Measurements from ENCODE around the gene ITPK1.

Gene ITPK1

DNA sequence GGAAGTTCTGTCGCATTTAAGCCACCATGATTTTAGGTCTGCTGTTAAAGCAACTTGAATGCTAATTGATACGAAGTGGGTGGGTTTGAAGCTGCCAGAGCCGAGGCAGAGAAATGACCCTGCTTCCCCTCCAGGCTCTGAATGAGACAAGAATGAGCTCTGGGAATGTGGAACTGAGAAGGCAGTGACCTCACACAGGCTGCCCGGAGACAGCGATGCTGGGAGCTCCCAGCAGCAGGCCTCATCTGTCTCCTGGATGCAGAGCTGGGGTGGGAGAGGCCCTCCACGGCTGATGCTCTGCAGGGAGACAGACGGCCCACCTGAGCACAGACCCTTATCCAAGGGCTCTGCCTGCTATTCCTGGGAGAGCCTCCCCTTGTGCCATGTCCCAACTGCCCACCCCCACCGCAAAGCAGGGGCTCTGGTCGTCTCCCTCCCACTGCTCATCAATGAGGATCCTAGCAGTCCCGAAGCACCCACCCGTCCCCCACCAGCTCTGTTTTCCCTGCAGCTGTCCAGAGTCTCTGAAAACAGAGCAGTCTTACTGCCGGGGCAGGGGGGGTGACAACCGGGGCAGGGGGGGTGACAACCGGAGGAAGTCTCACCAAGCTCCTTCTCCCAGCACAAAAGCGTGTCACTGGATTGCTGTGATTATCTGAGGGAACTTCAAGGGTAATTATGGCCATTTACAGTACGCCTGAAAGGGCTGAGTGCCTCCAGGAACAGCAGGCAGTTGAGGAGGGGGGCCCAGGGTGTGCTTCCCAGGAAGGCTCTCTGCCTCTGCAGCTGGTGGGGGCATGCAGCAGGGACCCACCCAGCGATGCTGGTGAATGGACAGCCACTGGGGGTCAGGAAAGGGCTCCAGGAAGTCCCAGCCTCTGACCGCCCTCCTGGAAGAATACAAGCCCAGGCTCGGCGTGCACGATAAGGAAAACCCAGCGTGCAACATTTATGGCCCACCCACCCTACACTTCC, 125.0 kb downstream of the ITPK1 start:
- no peak for DNase-seq (ENCODE audit: low read depth in 2 of 2)

DNA sequence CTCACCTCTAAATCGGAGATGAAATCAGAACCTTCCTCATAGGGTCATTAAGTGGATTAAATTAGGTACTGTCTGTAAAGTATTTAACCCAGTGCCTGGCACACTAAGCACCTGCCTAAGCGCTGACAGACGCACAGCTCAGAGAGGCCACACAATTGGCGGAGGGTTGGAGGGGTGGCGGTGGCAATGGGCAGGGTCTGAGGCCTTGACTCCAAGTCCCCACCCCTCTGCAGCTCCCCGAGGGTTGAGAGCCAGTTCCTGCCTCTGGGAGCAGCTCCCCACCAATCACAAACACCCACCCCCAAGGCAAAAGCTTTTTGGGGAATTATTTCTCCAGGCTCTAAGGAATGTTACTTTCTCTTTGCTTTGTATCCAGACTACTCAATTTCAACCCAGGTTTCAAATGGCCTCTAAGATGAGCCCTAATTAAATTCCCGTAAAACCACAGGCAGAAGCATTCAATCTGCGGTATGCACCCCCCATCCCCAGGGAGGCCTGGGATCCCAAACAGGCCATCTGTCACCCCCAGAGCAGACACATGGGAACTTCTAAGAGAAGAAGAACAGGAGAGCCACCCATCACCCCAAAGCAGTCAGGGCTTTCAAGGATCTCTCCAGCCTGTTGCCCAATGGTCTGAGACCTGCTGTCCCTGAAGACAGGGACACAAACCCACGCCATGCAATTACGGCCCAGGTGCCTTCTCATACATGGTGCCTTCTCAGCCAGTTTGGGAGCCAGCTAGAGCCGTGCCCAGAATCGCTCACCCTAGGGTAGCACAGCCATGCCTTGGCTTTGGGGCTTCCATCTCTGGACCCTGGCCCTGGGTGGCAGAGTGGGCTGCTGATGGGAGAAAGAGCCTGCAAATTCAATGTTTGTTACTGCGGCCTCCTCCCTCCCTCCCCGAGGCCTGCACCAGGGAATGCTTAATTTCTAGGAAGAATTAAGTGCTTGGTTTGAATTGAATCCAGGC, 126.7 kb downstream of the ITPK1 start:
- no peak for DNase-seq (ENCODE audit: low read depth in 2 of 2)

DNA sequence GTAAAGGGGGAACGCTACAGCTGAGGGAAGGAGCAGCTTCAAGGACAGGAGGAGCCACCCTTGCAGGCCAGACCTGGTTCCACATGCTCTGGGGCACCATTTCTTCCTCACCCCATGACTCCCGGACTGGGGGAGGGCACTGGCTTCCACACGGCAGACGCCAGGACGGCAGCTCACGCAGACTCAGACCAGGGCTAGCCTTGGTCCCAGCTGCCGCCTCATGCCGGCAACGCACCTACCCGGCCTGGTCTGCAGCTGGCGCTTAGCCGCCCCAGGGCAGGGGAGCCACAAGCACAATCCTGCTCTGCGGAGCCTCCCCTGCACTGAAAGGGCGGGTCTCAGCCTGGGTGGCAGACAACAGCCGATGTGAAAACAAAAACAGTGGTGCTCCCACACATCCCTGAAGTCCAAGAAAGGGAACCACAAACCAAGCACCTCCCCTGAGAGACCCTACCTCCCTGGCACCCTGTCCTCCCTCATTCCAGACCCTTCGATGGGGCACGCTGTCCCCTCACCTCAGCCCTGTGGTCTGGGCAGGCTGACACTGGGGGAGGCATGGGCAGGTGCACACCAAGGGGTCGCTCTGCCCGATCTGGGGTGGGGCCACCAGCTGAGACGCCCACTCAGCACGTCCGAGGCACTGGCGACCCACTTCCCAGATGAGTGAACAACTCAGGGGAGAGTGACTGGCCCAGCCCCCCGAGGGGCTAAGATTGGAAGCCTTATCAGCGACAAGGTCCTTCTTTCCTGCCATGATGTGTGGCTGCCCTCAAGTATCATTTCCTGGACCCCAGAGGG, 127.8 kb downstream of the ITPK1 start:
- DNase-seq (ENCODE audit: low read depth in 2 of 2), result no peak

DNA sequence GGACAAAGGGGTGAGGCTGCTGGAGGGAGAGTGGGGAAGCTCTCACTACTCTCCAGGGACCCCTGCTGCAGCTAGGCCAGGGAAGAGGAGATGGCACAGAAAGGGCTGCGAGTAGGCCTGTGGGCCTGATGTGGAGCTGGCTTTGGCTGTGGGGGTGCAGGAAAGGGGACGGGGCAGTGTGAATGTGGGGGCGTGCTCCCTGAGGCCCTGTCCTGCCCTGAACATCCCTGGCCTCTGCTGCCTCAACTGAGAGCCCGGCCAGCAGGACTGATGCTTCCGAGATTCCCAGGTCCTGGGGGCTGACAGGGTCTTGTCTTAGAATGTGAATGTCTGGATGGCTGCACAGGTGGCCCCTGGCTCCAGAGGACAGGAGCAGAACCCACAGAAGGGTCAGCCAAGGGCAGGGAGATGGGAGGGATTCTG, 128.6 kb downstream of the ITPK1 start:
- DNase-seq (ENCODE audit: low read depth in 2 of 2), result no peak

DNA sequence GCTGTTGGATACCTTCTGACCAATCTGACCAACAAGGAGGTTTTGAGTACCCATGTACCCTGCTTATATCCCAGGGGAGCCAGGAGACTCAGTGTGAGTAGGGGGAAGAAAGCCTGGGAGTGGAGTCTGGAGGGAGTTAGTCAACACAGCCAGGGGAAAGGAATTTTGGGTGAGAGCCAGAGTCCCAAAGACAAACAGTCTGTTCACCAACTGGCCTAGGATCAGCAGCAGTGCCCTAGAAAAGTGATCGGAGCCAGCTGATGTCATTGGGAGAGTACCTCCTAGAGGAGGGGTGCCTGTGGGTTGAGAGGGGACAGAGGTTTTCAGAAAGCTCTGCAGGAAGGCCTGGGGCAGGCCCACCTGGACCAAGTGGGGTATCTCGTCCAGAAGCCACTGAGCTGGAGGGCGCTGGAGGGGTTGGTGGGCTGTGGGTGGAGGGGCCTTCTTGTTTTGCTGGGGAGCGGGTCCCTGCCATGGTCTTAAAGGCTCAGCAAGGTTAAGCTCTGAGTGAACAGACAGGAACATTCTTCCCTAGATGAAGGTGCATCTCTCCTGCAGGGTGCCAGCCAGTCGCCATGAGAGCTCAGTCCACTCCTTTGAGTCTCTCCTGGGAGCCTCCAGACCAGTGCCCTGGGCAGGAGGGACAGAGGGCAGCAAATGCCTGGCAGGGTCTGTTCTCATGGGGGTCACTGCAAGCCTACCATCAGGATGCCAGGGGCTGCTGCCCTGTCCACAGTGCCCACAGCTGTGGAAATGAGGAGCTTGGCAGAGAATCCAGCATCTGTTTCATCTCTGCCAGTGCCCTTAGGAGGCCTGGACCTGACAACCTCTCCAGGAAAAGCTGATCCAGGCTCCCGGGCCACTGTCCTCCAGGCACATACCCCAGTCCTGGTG, 129.2 kb downstream of the ITPK1 start:
- no peak for DNase-seq (ENCODE audit: low read depth in 2 of 2)

DNA sequence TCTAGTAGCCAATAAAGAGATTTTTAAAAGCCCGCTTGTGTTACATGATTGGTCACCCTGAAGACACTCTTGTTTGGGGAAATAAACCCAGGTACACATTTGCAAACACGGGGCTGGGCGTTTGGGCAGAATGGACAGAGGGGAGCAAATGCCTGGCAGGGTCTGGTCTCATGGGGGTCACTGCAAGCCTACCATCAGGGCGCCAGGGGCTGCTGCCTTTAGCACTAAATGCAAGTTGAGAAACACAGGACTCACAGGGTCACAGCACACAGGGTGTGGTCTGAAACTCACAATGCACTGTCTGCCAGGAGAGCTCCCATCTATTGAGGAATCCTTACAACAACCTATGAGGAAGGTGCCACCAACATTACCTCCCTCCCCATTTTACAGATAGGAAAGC, 130.2 kb downstream of the ITPK1 start:
- DNase-seq (ENCODE audit: low read depth in 2 of 2), result no peak

DNA sequence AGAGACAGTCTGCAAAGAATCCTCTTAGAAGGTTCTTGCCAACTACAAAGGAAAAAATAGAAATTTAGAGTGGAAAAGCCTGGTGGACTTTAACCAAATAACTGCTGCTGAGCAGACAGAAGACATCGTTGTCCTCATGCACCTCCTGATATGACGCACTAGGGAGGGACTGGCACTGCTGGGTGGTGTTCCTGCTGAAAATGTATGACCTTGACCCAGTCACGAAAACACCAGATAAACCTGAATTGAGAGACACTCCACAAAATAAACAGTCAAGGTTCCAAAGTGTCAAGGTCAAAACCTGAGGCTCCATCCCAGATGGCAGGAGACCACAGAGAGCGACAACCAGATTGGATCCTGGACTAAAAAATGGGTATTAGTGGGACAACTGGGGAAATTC, 130.8 kb downstream of the ITPK1 start:
- no peak for DNase-seq (ENCODE audit: low read depth in 2 of 2)

DNA sequence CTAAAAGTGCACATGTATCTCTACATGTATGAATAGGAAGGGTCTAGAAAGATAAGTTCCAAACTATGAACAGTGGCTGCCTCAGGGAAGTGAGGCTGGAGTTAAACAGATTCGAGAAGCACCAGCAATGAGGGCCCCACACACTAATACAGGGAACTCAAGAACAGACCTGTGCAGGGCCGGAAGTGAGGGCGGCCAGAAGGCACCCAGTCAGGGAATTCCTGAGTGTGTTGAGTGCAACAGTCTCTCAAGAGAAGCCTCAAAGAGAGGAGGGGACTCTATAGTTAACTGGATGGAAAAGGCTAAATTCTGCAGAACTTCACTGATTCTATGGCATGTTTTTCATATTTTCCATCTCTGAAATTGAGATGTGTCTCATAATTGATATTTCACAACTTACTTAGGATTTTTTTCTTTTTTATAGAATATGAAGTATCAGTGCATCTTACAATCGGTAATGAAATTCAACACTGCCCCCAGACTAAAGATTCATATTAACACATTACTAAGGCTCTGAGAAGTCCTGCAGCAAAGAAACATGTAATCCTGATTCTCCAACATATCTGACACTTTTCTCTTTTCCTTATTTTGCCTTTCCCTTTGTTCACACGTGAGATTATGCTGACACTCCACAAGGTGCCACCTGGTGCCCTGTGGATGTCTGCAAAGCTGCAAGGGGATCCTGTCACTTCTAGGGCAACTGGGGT, 131.5 kb downstream of the ITPK1 start:
- DNase-seq (ENCODE audit: low read depth in 2 of 2), result no peak

DNA sequence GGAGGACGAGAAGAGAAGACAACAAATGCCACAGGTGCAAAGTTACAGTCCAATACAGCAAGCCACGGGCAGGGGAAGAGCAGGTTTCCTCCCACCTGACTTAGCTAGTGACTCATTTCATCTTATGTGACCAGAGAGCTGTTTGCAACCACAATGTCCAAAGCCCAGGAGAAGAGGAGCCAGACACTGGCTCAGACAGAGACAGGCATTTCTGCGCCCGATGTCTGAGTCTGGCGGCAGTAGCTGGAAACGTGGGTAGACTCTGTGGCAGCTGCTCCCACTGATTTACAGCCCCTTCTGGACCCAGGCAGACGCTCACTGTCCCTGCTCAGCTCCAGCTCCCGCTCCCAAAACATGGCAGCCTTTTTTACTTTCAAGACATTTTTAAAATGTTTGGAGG, 132.8 kb downstream of the ITPK1 start:
- no peak for DNase-seq (ENCODE audit: low read depth in 2 of 2)

DNA sequence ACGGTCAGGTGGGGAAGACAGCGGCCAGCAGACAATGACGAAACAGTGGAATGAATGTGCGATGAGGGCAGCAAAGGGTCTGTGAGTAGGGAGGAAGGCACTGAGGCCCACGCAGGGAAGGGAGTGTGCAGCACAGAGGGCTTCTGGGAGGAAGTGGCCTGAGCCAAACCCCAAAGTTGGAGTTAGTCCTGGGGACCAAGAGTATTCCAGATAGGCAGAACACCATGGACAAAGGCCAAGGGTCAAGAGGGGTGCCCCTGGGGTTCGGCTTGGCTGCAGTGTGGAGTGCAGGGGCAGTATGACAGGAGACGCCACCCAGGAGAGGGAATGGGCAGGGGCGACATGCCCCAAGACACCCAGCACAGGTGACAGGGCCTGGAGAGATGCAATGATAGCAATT, 134.0 kb downstream of the ITPK1 start:
- no peak for DNase-seq (ENCODE audit: low read depth in 2 of 2)

DNA sequence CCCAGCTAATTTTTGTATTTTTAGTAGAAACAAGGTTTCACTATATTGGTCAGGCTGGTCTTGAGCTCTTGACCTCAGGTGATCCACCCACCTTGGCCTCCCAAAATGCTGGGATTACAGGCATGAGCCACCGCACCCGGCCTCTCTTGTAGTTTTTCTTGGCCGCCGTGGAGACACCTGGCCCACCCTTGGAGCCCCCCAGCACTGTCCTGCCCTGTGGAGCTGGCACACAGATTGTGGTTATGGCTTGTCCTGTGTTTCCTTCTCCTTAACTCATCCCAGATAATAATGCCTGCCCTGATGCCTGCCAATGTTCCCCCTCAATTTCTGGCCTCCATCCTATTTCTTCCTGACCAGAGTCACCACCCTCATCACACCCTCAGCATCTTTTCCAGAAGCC, 134.9 kb downstream of the ITPK1 start:
- no peak for DNase-seq (ENCODE audit: low read depth in 2 of 2)

DNA sequence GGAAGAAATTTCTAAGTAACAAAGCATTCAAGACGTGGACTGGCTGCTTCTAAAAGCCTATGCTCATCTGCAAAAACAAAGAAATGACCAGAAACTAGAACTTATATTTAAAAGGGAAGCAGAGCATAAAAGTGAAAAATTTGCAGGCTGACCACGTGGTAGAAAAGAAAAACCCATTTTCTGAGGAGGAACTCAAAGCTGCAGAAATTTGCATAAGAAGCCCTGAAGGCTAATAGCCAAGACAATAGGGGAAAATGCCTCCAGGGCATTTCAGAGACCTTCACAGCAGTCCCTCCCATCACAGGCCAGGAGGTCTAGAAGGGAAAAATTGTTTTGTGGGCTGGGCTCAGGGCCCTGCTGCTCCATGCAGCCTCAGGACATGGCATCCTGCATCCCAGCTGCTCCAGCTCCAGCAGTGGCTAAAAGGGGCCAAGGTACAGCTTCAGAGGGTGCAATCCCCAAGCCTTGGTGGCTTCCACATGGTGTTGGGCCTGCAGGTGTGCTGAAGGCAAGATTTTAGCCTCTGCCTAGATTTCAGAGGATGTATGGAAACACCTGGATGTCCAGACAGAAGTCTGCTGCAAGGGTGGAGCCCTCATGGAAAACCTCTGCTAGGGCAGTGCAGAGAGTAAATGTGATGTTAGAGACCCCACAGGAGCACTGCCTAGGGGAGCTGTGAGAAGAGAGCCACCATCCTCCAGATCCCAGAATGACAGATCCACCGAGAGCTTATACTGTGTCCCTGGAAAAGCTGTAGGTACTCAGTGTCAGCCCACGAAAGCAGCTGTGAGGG, 137.3 kb downstream of the ITPK1 start:
- no peak for DNase-seq (ENCODE audit: low read depth in 2 of 2)

DNA sequence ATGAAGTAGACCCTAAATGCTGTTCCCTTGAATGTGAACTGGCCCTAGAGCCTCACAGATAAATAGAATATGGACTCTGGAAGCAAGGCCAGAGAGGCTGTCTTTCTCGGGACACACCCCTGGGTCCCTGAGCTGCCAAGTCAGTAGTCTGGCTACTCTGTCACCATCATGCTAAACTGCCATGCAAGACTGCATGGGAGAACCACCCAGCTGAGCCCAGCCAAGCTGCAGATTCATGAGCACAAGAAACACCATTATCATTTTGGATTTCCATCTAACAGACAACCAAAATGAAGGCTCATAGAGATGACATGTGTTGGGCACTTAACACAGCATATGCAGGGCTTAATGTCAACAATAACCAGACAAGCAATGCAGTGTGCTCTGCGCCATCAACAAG, 139.5 kb downstream of the ITPK1 start:
- no peak for DNase-seq (ENCODE audit: low read depth in 2 of 2)

DNA sequence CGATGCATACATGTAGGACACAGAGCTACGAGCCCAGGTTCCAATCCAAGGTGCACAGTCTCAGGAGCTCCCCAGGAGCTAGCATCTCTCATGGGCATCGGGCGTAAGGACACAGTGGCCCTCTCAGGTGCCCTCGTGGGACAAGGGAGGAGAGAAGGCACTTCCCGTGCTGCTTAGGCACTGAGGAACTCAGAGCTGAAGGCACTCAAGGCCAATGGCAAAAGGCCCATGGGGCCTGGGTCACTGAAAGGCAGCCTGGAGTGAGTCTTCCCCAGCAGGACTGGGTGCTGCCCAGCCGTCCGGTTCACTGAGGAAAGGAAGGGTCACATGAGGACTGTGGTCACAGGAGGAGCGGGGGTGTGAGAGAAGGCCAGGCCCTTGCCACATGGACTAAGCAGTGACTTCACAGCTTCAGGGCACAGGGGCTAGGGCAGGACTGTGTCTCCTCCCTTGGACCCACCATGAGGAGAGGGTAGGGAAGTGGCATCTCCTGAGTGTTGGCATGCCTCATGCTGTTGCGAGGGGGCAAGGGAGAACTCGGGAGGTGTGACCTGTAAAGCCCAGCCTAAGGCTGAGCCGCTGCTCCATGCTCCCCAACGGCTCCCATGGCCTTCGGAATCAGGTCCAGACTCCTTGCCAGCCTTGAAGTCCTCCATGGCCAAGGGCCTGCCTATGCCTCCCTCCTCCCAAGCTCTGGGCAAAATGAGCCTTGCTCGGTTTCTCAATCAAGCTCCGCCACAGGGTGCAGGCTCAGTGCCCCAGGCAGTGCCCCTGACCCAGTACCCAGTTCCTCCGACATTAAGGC, 141.0 kb downstream of the ITPK1 start:
- DNase-seq (ENCODE audit: low read depth in 2 of 2), result no peak

DNA sequence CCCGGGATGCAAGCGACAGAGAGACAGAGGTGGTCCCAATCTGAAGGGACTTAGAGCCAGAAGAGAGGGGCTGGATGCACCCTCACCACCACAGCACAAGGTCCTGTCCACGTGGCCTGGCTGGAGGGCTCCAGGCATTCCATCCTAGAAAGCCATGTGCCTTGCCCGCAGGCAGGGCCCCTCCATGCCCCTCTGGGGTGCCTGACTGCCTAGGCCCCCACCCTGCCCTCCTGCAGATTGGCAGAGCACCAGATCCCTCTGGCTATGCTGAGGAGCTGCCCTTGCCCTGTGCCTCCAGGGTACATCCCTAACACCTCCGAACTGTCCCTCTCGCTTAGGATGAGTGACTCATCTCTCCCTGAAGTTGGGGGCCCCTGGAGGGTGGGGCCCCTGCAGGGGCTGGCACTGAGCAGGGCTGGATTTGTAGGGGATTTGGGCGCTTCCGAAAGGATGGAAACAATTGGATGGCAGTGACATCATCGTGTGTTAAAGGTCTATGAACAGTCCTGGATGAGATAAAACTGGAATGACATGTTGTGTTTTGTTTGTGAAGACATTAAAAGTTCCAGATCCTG, 141.8 kb downstream of the ITPK1 start:
- DNase-seq (ENCODE audit: low read depth in 2 of 2), result no peak

DNA sequence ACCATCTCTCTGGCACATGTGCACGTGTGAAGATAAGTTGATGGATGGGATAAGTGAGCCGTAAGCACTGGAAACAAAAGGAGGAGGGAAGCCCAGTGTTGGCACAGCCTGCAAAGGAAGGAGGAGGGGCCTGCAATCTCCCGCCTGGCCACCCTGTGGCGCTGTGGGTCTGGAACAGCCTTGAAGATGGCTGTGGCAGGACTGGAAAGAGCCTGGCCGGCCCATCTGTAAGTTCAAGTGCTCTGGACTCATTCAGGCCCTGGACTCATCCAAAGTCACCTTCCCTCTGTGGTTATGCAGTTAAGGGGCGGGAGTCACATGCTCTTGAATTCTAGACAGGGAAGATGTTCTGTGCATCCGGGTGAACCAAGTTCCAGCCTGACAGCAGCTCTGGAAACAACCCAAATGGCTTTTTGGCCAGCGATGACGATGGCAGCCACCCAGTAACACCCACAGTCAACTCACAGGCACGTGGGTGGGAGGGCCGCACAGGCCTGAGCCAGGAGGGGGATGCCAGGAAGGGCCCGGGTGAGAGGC, 142.4 kb downstream of the ITPK1 start:
- no peak for DNase-seq (ENCODE audit: low read depth in 2 of 2)

DNA sequence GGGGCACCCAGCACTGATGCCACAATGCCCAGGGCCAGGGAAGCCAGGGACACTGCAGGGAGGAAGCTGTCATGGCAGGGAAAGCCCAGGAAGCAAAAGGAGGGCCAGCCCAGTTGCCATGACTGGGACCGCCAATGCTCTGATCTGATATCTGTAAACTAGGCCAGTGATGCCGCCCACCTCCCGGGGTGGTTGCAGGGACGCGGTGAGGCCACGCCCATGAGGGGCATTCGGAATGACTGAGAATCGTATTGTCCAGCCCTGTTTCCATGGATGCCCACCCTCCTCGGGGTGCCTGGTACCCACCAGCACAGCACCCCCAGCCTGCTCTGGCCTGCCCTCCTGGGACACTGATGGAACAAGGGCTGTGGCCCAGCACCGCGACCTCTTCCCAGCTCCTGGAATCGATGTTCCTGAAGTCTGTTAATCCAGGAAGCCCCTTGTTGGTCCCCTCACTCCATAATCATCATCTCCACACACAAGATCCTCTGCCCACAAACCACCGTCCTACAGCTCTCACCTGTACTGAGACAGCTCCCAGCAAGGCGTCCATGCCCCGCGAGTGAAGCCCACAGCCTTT, 144.0 kb downstream of the ITPK1 start:
- DNase-seq (ENCODE audit: low read depth in 2 of 2), result no peak
